ENCODE data around the gene DDX31. TPM values are rescaled to one million over a fixed set of nuclear protein-coding genes. Genes with fewer than 3 reads are reported as not detected.

DDX31 gene
- total RNA-seq, 1 experiment from 2014 or later, result 14.6 TPM

- Histone ChIP-seq H3K9me2 (replicated peaks; ENCODE audit: low read length) (no peaks in the 10 kb centered on the region), H2AFZ (ENCODE audit: low read length) (no peak overlapping the region), H3K4me1 (ENCODE audit: insufficient read depth, low read length) (no peaks in the 10 kb centered on the region), H3F3A (ENCODE audit: low read length, unreplicated experiment) (no peaks in the 10 kb centered on the region), H3K9me3 (ENCODE audit: low read length) (no peaks in the 10 kb centered on the region), H3K79me2 (ENCODE audit: low read length) (no peaks in the 10 kb centered on the region), H3K9ac (ENCODE audit: low read length) (no peak overlapping the region), H3K27ac (ENCODE audit: low read length) (no peak overlapping the region), H3K27me3 (ENCODE audit: low read length) (no peaks in the 10 kb centered on the region), H3K4me2 (ENCODE audit: low read length) (no peak overlapping the region), H3K36me3 (ENCODE audit: low read depth, low read length) (no peaks in the 10 kb centered on the region), H3K4me3 (ENCODE audit: low read length) (no peak overlapping the region), H4K20me1 (ENCODE audit: low read length) (no peaks in the 10 kb centered on the region)
- TF ChIP-seq CTCF (conservative IDR thresholded peaks at IDR 0.05; ENCODE audit: low read depth, low read length), result no peak
- TF ChIP-seq EZH2phosphoT487 (IDR thresholded peaks at IDR 0.05; ENCODE audit: borderline replicate concordance, low read length), result no peak
- TF ChIP-seq EZH2 (IDR thresholded peaks at IDR 0.05; ENCODE audit: low read length, unreplicated experiment), result no peak
- intact Hi-C loops (cut with micrococcal nuclease), result no loop called here
- ATAC-seq, result no peak
- no TSS peak for BruUV-seq (replicated peaks)
- POLR2A ChIA-PET (ENCODE audit: unreplicated experiment), result no interaction called here
- DNase-seq, result no peak
- CTCF ChIA-PET, result no interaction called here
Observed at GRCh38 chr9:132556235-132556634, 113.5 kb downstream of the DDX31 start.

- no peak for DNase-seq
- Histone ChIP-seq H3K4me1 (ENCODE audit: insufficient read depth, low read length) (no peaks in the 10 kb centered on the region), H3K27me3 (ENCODE audit: low read length) (no peaks in the 10 kb centered on the region), H3K4me2 (ENCODE audit: low read length) (no peak overlapping the region), H3K9me2 (replicated peaks; ENCODE audit: low read length) (no peaks in the 10 kb centered on the region), H2AFZ (ENCODE audit: low read length) (no peak overlapping the region), H3K27ac (ENCODE audit: low read length) (no peak overlapping the region), H4K20me1 (ENCODE audit: low read length) (no peaks in the 10 kb centered on the region), H3K9ac (ENCODE audit: low read length) (no peak overlapping the region), H3K9me3 (ENCODE audit: low read length) (no peaks in the 10 kb centered on the region), H3F3A (ENCODE audit: low read length, unreplicated experiment) (no peaks in the 10 kb centered on the region), H3K79me2 (ENCODE audit: low read length) (no peaks in the 10 kb centered on the region), H3K4me3 (ENCODE audit: low read length) (no peak overlapping the region), H3K36me3 (ENCODE audit: low read depth, low read length) (no peaks in the 10 kb centered on the region)
- intact Hi-C loops (cut with micrococcal nuclease), result no loop called here
- POLR2A ChIA-PET (ENCODE audit: unreplicated experiment), result no interaction called here
- CTCF ChIA-PET, result no interaction called here
- no peak for ATAC-seq
- TF ChIP-seq EZH2phosphoT487 (IDR thresholded peaks at IDR 0.05; ENCODE audit: borderline replicate concordance, low read length) (no peak), EZH2 (IDR thresholded peaks at IDR 0.05; ENCODE audit: low read length, unreplicated experiment) (no peak), CTCF (conservative IDR thresholded peaks at IDR 0.05; ENCODE audit: low read depth, low read length) (no peak)
- no TSS peak for BruUV-seq (replicated peaks)
Observed at GRCh38 chr9:132555528-132555927, 114.3 kb downstream of the DDX31 start.

GRCh38 chr9:132554755-132555154, 115.0 kb downstream of the DDX31 start:
- Histone ChIP-seq H3F3A (ENCODE audit: low read length, unreplicated experiment) (no peaks in the 10 kb centered on the region), H3K9ac (ENCODE audit: low read length) (no peak overlapping the region), H4K20me1 (ENCODE audit: low read length) (no peaks in the 10 kb centered on the region), H3K4me3 (ENCODE audit: low read length) (no peak overlapping the region), H3K79me2 (ENCODE audit: low read length) (no peaks in the 10 kb centered on the region), H3K36me3 (ENCODE audit: low read depth, low read length) (no peaks in the 10 kb centered on the region), H3K9me2 (replicated peaks; ENCODE audit: low read length) (no peaks in the 10 kb centered on the region), H3K27ac (ENCODE audit: low read length) (no peak overlapping the region), H3K4me2 (ENCODE audit: low read length) (no peak overlapping the region), H3K4me1 (ENCODE audit: insufficient read depth, low read length) (no peaks in the 10 kb centered on the region), H3K9me3 (ENCODE audit: low read length) (no peaks in the 10 kb centered on the region), H3K27me3 (ENCODE audit: low read length) (no peaks in the 10 kb centered on the region), H2AFZ (ENCODE audit: low read length) (no peak overlapping the region)
- ChIA-PET POLR2A (ENCODE audit: unreplicated experiment) (no interaction called here), CTCF (no interaction called here)
- no peak for ATAC-seq
- no peak for TF ChIP-seq CTCF (conservative IDR thresholded peaks at IDR 0.05; ENCODE audit: low read depth, low read length)
- no peak for TF ChIP-seq EZH2 (IDR thresholded peaks at IDR 0.05; ENCODE audit: low read length, unreplicated experiment)
- TF ChIP-seq EZH2phosphoT487 (IDR thresholded peaks at IDR 0.05; ENCODE audit: borderline replicate concordance, low read length), result no peak
- intact Hi-C loops (cut with micrococcal nuclease), result no loop called here
- BruUV-seq (replicated peaks), result no TSS peak
- no peak for DNase-seq
